H9 (cell line): ENCODE results near the gene KCTD5. TPM values are rescaled to one million over a fixed set of nuclear protein-coding genes. Genes with fewer than 3 reads are reported as not detected.

Source experiments
- DNase-seq: peaks from one replicate; pipeline ENCODE4 v3.0.0-alpha.2; 2017
- H2AFZ ChIP-seq: one replicate; pipeline ENCODE4 v1.6.1; 2013; ENCODE audit warnings: mild to moderate bottlenecking, low read length, control low read depth, moderate library complexity
- H2AK5ac ChIP-seq: 2 replicates; pipeline ENCODE4 v1.6.1; 2013; ENCODE audit warnings: low read length, control low read depth, mixed read lengths; ENCODE audit not compliant: insufficient read length
- H2BK120ac ChIP-seq: one replicate; pipeline ENCODE4 v1.6.1; 2013; ENCODE audit warnings: low read depth, mild to moderate bottlenecking, low read length, control low read depth, inconsistent platforms; ENCODE audit not compliant: poor library complexity, severe bottlenecking
- H2BK12ac ChIP-seq: 2 replicates; pipeline ENCODE4 v1.6.1; 2013; ENCODE audit warnings: low read length, control low read depth, mixed read lengths, low read depth; ENCODE audit not compliant: insufficient read length
- H2BK15ac ChIP-seq: 2 replicates; pipeline ENCODE4 v1.6.1; 2013; ENCODE audit warnings: low read depth, low read length, control low read depth
- H2BK20ac ChIP-seq: one replicate; pipeline ENCODE4 v1.6.1; 2013; ENCODE audit warnings: low read depth, mild to moderate bottlenecking, low read length, control low read depth, inconsistent platforms; ENCODE audit not compliant: poor library complexity, severe bottlenecking
- H2BK5ac ChIP-seq: 2 replicates; pipeline ENCODE4 v1.6.1; 2013; ENCODE audit warnings: low read length, control low read depth, mixed read lengths; ENCODE audit not compliant: insufficient read length
- H3K14ac ChIP-seq: 2 replicates; pipeline ENCODE4 v1.6.1; 2013; ENCODE audit warnings: low read length, control low read depth; ENCODE audit not compliant: insufficient read depth
- H3K18ac ChIP-seq: 2 replicates; pipeline ENCODE4 v1.6.1; 2013; ENCODE audit warnings: low read depth, mild to moderate bottlenecking, mixed read lengths, low read length, control low read depth; ENCODE audit not compliant: insufficient read length
- H3K23ac ChIP-seq: 2 replicates; pipeline ENCODE4 v1.6.1; 2013; ENCODE audit warnings: low read length, control low read depth, mixed read lengths, low read depth; ENCODE audit not compliant: insufficient read length
- H3K23me2 ChIP-seq: 2 replicates; pipeline ENCODE4 v1.6.1; 2013; ENCODE audit warnings: low read depth, mild to moderate bottlenecking, mixed read lengths, low read length, control low read depth; ENCODE audit not compliant: insufficient read length, poor library complexity, severe bottlenecking
- H3K27ac ChIP-seq: 2 replicates; pipeline ENCODE4 v1.5.1; 2013; ENCODE audit warnings: low read length, control low read depth, mixed read lengths, low read depth; ENCODE audit not compliant: insufficient read length
- H3K27me3 ChIP-seq: 2 replicates; pipeline ENCODE4 v1.6.1; 2013; ENCODE audit warnings: low read length, control low read depth, inconsistent platforms; ENCODE audit not compliant: insufficient read depth
- H3K4ac ChIP-seq: 2 replicates; pipeline ENCODE4 v1.6.1; 2013; ENCODE audit warnings: low read depth, mild to moderate bottlenecking, control low read depth, inconsistent platforms, low read length, moderate library complexity
- H3K4me1 ChIP-seq: 2 replicates; pipeline ENCODE4 v1.6.1; 2013; ENCODE audit warnings: low read length, control low read depth, inconsistent platforms; ENCODE audit not compliant: insufficient read depth
- H3K4me2 ChIP-seq: 2 replicates; pipeline ENCODE4 v1.6.1; 2013; ENCODE audit warnings: low read length, control low read depth, mixed read lengths; ENCODE audit not compliant: insufficient read length, insufficient read depth
- H3K56ac ChIP-seq: 2 replicates; pipeline ENCODE4 v1.6.1; 2013; ENCODE audit warnings: low read depth, mild to moderate bottlenecking, mixed read lengths, low read length, control low read depth; ENCODE audit not compliant: insufficient read length
- H3K79me1 ChIP-seq: 2 replicates; pipeline ENCODE4 v1.6.1; 2013; ENCODE audit warnings: low read depth, mild to moderate bottlenecking, moderate library complexity, low read length, control low read depth, inconsistent platforms; ENCODE audit not compliant: insufficient read depth, poor library complexity, severe bottlenecking
- H3K79me2 ChIP-seq: 2 replicates; pipeline ENCODE4 v1.6.1; 2013; ENCODE audit warnings: low read length, control low read depth, inconsistent platforms; ENCODE audit not compliant: insufficient read depth
- H3K9ac ChIP-seq: 2 replicates; pipeline ENCODE4 v1.6.1; 2013; ENCODE audit warnings: low read length, control low read depth, mixed read lengths; ENCODE audit not compliant: insufficient read length; ENCODE audit errors: extremely low read depth
- H3K9me3 ChIP-seq: one replicate; pipeline ENCODE4 v1.6.1; 2013; ENCODE audit warnings: low read depth, low read length, inconsistent platforms; ENCODE audit not compliant: control insufficient read depth
- H3T11ph ChIP-seq: one replicate; pipeline ENCODE4 v1.6.1; 2013; ENCODE audit warnings: mild to moderate bottlenecking, low read length, control low read depth, inconsistent platforms
- H4K20me1 ChIP-seq: one replicate; pipeline ENCODE4 v1.6.1; 2013; ENCODE audit not compliant: control insufficient read depth, insufficient read length, insufficient read depth
- H4K5ac ChIP-seq: 2 replicates; pipeline ENCODE4 v1.6.1; 2013; ENCODE audit warnings: low read depth, mild to moderate bottlenecking, mixed read lengths, low read length, control low read depth; ENCODE audit not compliant: insufficient read length
- H4K8ac ChIP-seq: replicated peaks from 2 replicates; pipeline ENCODE4 v1.6.1; 2013; ENCODE audit warnings: low read length, control low read depth, mixed read lengths, low read depth; ENCODE audit not compliant: insufficient read length
- H4K91ac ChIP-seq: 2 replicates; pipeline ENCODE4 v1.6.1; 2013; ENCODE audit warnings: low read depth, mild to moderate bottlenecking, moderate library complexity, mixed read lengths, low read length, control low read depth; ENCODE audit not compliant: insufficient read length
- H3K27ac Mint-ChIP-seq, 3 experiments: 2 replicates in 2 of 3; 3 replicates in 1 of 3; pipeline ENCODE4 v1.8.0; 2020 to 2021; ENCODE audit warnings: mixed read lengths in 3 of 3, mild to moderate bottlenecking in 1 of 3, moderate library complexity in 1 of 3
- H3K27me3 Mint-ChIP-seq: 2 replicates; pipeline ENCODE4 v1.8.0; 2021; ENCODE audit warnings: low read depth, mild to moderate bottlenecking, moderate library complexity, mixed read lengths
- H3K36me3 Mint-ChIP-seq, 3 experiments: 2 replicates in 2 of 3; 3 replicates in 1 of 3; pipeline ENCODE4 v1.8.0; 2020 to 2021; ENCODE audit warnings: low read depth in 3 of 3, mixed read lengths in 3 of 3; ENCODE audit not compliant: insufficient read depth in 1 of 3
- H3K4me1 Mint-ChIP-seq, 2 experiments: 2 replicates each; pipeline ENCODE4 v1.8.0; 2020; ENCODE audit warnings: mixed read lengths in 2 of 2
- H3K4me3 Mint-ChIP-seq, 2 experiments: 2 replicates in 1 of 2; 3 replicates in 1 of 2; pipeline ENCODE4 v1.8.0; 2020 to 2021; ENCODE audit warnings: mild to moderate bottlenecking in 2 of 2, mixed read lengths in 2 of 2, moderate library complexity in 1 of 2
- H3K9me3 Mint-ChIP-seq, 2 experiments: 2 replicates in 1 of 2; 3 replicates in 1 of 2; pipeline ENCODE4 v1.8.0; 2020; ENCODE audit warnings: mild to moderate bottlenecking in 2 of 2, mixed read lengths in 2 of 2, moderate library complexity in 1 of 2
- WGBS: extraction: QIAGEN DNeasy Blood & Tissue Kit; methylation state at CpG from one replicate; pipeline ENCODE4 v1.1.7; 2013; ENCODE audit warnings: missing lambda C conversion rate, low lambda C conversion rate, mixed read lengths; ENCODE audit not compliant: insufficient read length; ENCODE audit errors: extremely low coverage; 5-methylcytosine and 5-hydroxymethylcytosine counted together
- total RNA-seq: library from RNA; stranded (reverse); gene quantifications from 2 replicates; pipeline ENCODE4 v1.2.1, GENCODE V29; 2021
- TF ChIP-seq, protein P1 (sequence below): fragments of 200-600 bp; sonication (generic); conservative IDR thresholded peaks from 3 replicates; pipeline ENCODE4 v1.8.0; 2021; ENCODE audit warnings: antibody characterized with exemption, mild to moderate bottlenecking

The KCTD5 gene
- total RNA-seq, 1 experiment from 2014 or later: 39.9 TPM

DNA sequence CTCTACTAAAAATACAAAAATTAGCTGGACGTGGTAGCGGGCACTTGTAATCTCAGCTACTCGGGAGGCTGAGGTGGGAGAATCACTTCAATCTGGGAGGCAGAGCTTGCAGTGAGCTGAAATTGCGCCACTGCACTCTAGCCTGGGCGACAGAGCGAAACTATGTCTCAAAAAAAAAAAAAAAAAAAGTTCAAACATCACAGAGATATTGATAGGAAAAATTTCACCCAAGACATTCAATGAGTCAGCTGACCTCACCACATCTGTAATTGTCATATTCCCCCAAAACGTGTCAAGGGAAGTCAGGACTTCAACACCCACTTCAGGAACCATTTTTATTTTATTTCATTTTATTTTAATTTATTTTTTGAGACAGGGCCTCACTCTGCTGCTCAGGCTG, 45.7 kb downstream of the KCTD5 start:
- H3K36me3 Mint-ChIP-seq: no peaks in the 10 kb centered on the region
- no peak overlapping the region for H4K5ac ChIP-seq
- TF ChIP-seq, protein P1, sequence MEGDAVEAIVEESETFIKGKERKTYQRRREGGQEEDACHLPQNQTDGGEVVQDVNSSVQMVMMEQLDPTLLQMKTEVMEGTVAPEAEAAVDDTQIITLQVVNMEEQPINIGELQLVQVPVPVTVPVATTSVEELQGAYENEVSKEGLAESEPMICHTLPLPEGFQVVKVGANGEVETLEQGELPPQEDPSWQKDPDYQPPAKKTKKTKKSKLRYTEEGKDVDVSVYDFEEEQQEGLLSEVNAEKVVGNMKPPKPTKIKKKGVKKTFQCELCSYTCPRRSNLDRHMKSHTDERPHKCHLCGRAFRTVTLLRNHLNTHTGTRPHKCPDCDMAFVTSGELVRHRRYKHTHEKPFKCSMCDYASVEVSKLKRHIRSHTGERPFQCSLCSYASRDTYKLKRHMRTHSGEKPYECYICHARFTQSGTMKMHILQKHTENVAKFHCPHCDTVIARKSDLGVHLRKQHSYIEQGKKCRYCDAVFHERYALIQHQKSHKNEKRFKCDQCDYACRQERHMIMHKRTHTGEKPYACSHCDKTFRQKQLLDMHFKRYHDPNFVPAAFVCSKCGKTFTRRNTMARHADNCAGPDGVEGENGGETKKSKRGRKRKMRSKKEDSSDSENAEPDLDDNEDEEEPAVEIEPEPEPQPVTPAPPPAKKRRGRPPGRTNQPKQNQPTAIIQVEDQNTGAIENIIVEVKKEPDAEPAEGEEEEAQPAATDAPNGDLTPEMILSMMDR: no peak
- peaks cover 2% of the 10 kb centered on the region for H3K27me3 Mint-ChIP-seq
- H2BK15ac ChIP-seq: no peak overlapping the region
- H3K4me1 Mint-ChIP-seq: no peaks in the 10 kb centered on the region
- no peaks in the 10 kb centered on the region for H3K79me2 ChIP-seq
- H3K4ac ChIP-seq: no peak overlapping the region
- H3K18ac ChIP-seq: no peak overlapping the region
- H3K27ac Mint-ChIP-seq: no peak overlapping the region
- no peak overlapping the region for H3K27ac ChIP-seq
- H2BK120ac ChIP-seq: no peak overlapping the region
- H3K9me3 Mint-ChIP-seq: no peaks in the 10 kb centered on the region
- H3K9me3 ChIP-seq: no peaks in the 10 kb centered on the region
- no peaks in the 10 kb centered on the region for H3K4me1 ChIP-seq
- H3K9ac ChIP-seq: no peak overlapping the region
- no peak for DNase-seq
- no peak overlapping the region for H2BK12ac ChIP-seq
- no peak overlapping the region for H3K4me2 ChIP-seq
- H2BK5ac ChIP-seq: no peak overlapping the region
- H3K23ac ChIP-seq: no peak overlapping the region
- no peak overlapping the region for H2BK20ac ChIP-seq
- no peak overlapping the region for H3T11ph ChIP-seq
- H3K23me2 ChIP-seq: no peaks in the 10 kb centered on the region
- H3K27me3 ChIP-seq: no peaks in the 10 kb centered on the region
- H3K56ac ChIP-seq: no peak overlapping the region
- H3K79me1 ChIP-seq: no peaks in the 10 kb centered on the region
- no peak overlapping the region for H4K91ac ChIP-seq
- H2AK5ac ChIP-seq: no peak overlapping the region
- no CpG with 5 or more reads among the region's 7 CpGs for WGBS
- no peaks in the 10 kb centered on the region for H4K20me1 ChIP-seq
- H3K14ac ChIP-seq: no peak overlapping the region
- H4K8ac ChIP-seq: no peak overlapping the region
- H3K4me3 Mint-ChIP-seq: no peak overlapping the region
- H2AFZ ChIP-seq: no peak overlapping the region
